Body of pancreas (tissue), 4 donors: ENCODE data around the gene ZNF530.

ENCODE experiments used
- CTCF ChIP-seq, 7 experiments: fragments of 450-650 bp in 4 of 7; fragments of 200-600 bp in 3 of 7; sonication (generic) in 3 of 7; IDR thresholded peaks; one replicate each; pipeline ENCODE4 v1.5.1; 2016 to 2019; ENCODE audit warnings: antibody characterized with exemption in 7 of 7
- POLR2A ChIP-seq, 3 donors: fragments of 450-650 bp; IDR thresholded peaks; one replicate each; pipeline ENCODE4 v1.6.1; 2016; ENCODE audit warnings: antibody characterized with exemption in 3 of 3, mild to moderate bottlenecking in 2 of 3

DNA sequence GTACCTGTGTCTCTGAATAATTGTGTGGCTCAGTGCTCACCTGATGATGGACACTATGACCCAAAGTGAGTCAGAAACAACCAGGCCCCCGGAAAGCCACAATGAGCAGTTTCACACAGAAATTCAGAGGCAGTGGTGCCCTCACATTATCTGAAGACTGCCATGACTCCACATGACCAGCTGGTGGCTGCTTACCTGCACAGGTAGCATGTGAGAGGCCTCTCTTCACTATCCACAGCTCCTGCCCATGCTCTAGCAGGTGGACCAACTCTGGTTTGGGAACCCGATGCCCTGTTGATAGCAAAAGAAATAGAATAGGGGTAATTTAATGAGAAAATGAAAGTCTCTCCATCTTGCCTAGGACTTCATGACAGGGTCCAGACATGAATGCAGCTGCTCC, 47.3 kb upstream of the ZNF530 start:
- no peak for TF ChIP-seq CTCF (IDR thresholded peaks at IDR 0.05)
- no peak for TF ChIP-seq POLR2A (IDR thresholded peaks at IDR 0.05)
